HepG2 (cell line): Measurements from ENCODE around the gene CGA. TPM values are rescaled to one million over a fixed set of nuclear protein-coding genes. Genes with fewer than 3 reads are reported as not detected.
A peak's percentile ranks its signal among the peaks of the same experiment; 100 is the strongest.

Experiments
- ARNTL ChIP-seq: sonication (generic); formaldehyde crosslinking; IDR thresholded peaks from 2 replicates; pipeline ENCODE4 v1.4.0; 2020; ENCODE audit warnings: mild to moderate bottlenecking, missing genetic modification reagents
- ATF2 ChIP-seq: sonication (generic); formaldehyde crosslinking; IDR thresholded peaks from 2 replicates; pipeline ENCODE4 v1.4.0; 2020; ENCODE audit warnings: missing genetic modification reagents
- EED ChIP-seq: sonication (generic); formaldehyde crosslinking; IDR thresholded peaks from 2 replicates; pipeline ENCODE4 v1.5.0; 2020; ENCODE audit warnings: mild to moderate bottlenecking, missing genetic modification reagents
- FOXM1 ChIP-seq: sonication (generic); formaldehyde crosslinking; IDR thresholded peaks from 2 replicates; pipeline ENCODE4 v1.5.0; 2020; ENCODE audit warnings: missing genetic modification reagents
- KAT7 ChIP-seq: IDR thresholded peaks from 2 replicates; pipeline ENCODE4 v1.6.1; 2018; ENCODE audit warnings: borderline replicate concordance, missing compliant biosample characterization
- KLF16 ChIP-seq, 2 experiments: sonication (generic) in 1 of 2; formaldehyde crosslinking in 1 of 2; IDR thresholded peaks; 2 replicates each; pipeline versions ENCODE4 v1.6.1 to v1.8.0; 2016 to 2023; ENCODE audit warnings: missing genetic modification reagents in 2 of 2, missing compliant biosample characterization in 1 of 2
- MIER2 ChIP-seq: IDR thresholded peaks from 2 replicates; pipeline ENCODE4 v1.6.1; 2016; ENCODE audit warnings: missing biosample characterization, missing genetic modification reagents
- PPARG ChIP-seq: conservative IDR thresholded peaks from 2 replicates; pipeline ENCODE4 v1.6.1; 2016; ENCODE audit warnings: missing biosample characterization, missing genetic modification reagents
- REXO4 ChIP-seq: sonication (generic); formaldehyde crosslinking; IDR thresholded peaks from 2 replicates; pipeline ENCODE4 v1.8.0; 2022; ENCODE audit warnings: missing genetic modification reagents, mild to moderate bottlenecking, borderline replicate concordance
- RFX1 ChIP-seq: fragments of 450-650 bp; IDR thresholded peaks from 2 replicates; pipeline ENCODE4 v1.6.1; 2017
- SNAPC2 ChIP-seq: sonication (generic); formaldehyde crosslinking; IDR thresholded peaks from 2 replicates; pipeline ENCODE4 v1.8.1; 2022; ENCODE audit warnings: mild to moderate bottlenecking, missing genetic modification reagents
- SOX13 ChIP-seq, 3 experiments: fragments of 450-650 bp in 1 of 3; sonication (generic) in 1 of 3; formaldehyde crosslinking in 1 of 3; IDR thresholded peaks in 2 of 3; conservative IDR thresholded peaks in 1 of 3; 2 replicates each; pipeline versions ENCODE4 v1.5.0 to v1.6.1; 2016 to 2020; ENCODE audit warnings: antibody characterized with exemption in 1 of 3, mild to moderate bottlenecking in 1 of 3, missing compliant biosample characterization in 1 of 3, missing genetic modification reagents in 1 of 3, moderate library complexity in 1 of 3
- SOX6 ChIP-seq, 2 experiments: fragments of 450-650 bp in 1 of 2; sonication (generic) in 1 of 2; formaldehyde crosslinking in 1 of 2; IDR thresholded peaks; 2 replicates each; pipeline versions ENCODE4 v1.4.0 to v1.6.1; 2017 to 2020; ENCODE audit warnings: antibody characterized with exemption in 1 of 2, mild to moderate bottlenecking in 1 of 2, missing genetic modification reagents in 1 of 2
- ZFYVE20 ChIP-seq: sonication (generic); formaldehyde crosslinking; IDR thresholded peaks from 2 replicates; pipeline ENCODE4 v1.8.0; 2023; ENCODE audit warnings: low read depth, mild to moderate bottlenecking, moderate library complexity, missing genetic modification reagents, borderline replicate concordance
- ZHX2 ChIP-seq, 2 experiments: sonication (generic) in 1 of 2; formaldehyde crosslinking in 1 of 2; IDR thresholded peaks; 2 replicates each; pipeline versions ENCODE4 v1.6.1 to v1.9.0; 2014 to 2022; ENCODE audit warnings: antibody characterized with exemption in 1 of 2, borderline replicate concordance in 1 of 2, inconsistent platforms in 1 of 2, low read depth in 1 of 2, missing genetic modification reagents in 1 of 2
- ZNF17 ChIP-seq: sonication (generic); formaldehyde crosslinking; IDR thresholded peaks from 2 replicates; pipeline ENCODE4 v1.5.0; 2020; ENCODE audit warnings: mild to moderate bottlenecking, missing genetic modification reagents
- ZNF713 ChIP-seq: sonication (generic); formaldehyde crosslinking; IDR thresholded peaks from 2 replicates; pipeline ENCODE4 v1.4.0; 2020; ENCODE audit warnings: mild to moderate bottlenecking, missing genetic modification reagents
- polyA plus RNA-seq, 8 experiments: library from polyadenylated mRNA; depleted of rRNA in 3 of 8; stranded (reverse) in 7 of 8; unstranded in 1 of 8; fragments of >200 nt; fragmentation: Illumina TruSeq in 4 of 8; extraction: Trizol in 4 of 8; gene quantifications; 2 replicates each; pipeline versions ENCODE4 v1.2.1 to v1.2.3, GENCODE V29; 2011 to 2016; ENCODE audit warnings: low read depth in 4 of 8, missing spikeins in 1 of 8, mixed read lengths in 1 of 8; ENCODE audit not compliant: insufficient read depth in 1 of 8
- total RNA-seq, 5 experiments: library from RNA; depleted of rRNA; stranded (reverse); fragments of >200 nt; fragmentation: Illumina TruSeq; extraction: Trizol; gene quantifications; 2 replicates each; pipeline ENCODE4 v1.2.3, GENCODE V29; 2016; ENCODE audit warnings: low read depth in 1 of 5
- TF ChIP-seq, protein P1 (sequence below): sonication (generic); formaldehyde crosslinking; IDR thresholded peaks from 2 replicates; pipeline ENCODE4 v1.4.0; 2020; ENCODE audit warnings: mild to moderate bottlenecking, low read depth, missing genetic modification reagents
- TF ChIP-seq, protein P2 (sequence below): sonication (generic); formaldehyde crosslinking; IDR thresholded peaks from 2 replicates; pipeline ENCODE4 v1.8.0; 2022; ENCODE audit warnings: missing genetic modification reagents, low read depth, mild to moderate bottlenecking, borderline replicate concordance

CGA gene
- total and polyA plus RNA-seq, 2 of the 13 experiments (the other 11 are each of a cell fraction or from before 2014, with no cell fraction given): 0.09 TPM; not detected in 1

GRCh38 chr6:87099472-87099871 is 4.6 kb upstream of the CGA start (continued):
- TF ChIP-seq SNAPC2 (CRISPR knock-in tag): no peak
- TF ChIP-seq ZFYVE20: no peak
- TF ChIP-seq KAT7 (CRISPR knock-in tag): no peak
- TF ChIP-seq ARNTL (CRISPR knock-in tag): no peak
- peak; percentile 27; the same call in 1 of the 2 replicates for TF ChIP-seq SOX13 (IDR thresholded peaks at IDR 0.05)
- peak in 1 of 2 experiments; percentile 81; a peak in 2 of 4 replicates for TF ChIP-seq SOX13 (CRISPR knock-in tag; conservative IDR thresholded peaks at IDR 0.05 in 1 of 2, IDR thresholded peaks at IDR 0.05 in 1 of 2)
- 0 out of 2 replicates have a peak, but pooled peaks have one; percentile 53 for TF ChIP-seq PPARG
- TF ChIP-seq KLF16 (CRISPR knock-in tag; IDR thresholded peaks at IDR 0.05): peak in 1 of 2 experiments; percentile 50; a peak in 1 of 4 replicates
- TF ChIP-seq, protein P1, sequence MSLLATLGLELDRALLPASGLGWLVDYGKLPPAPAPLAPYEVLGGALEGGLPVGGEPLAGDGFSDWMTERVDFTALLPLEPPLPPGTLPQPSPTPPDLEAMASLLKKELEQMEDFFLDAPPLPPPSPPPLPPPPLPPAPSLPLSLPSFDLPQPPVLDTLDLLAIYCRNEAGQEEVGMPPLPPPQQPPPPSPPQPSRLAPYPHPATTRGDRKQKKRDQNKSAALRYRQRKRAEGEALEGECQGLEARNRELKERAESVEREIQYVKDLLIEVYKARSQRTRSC (CRISPR knock-in tag): no peak
- TF ChIP-seq REXO4 (CRISPR knock-in tag): no peak
- TF ChIP-seq SOX6 (IDR thresholded peaks at IDR 0.05): no peak
- peak; percentile 87 for TF ChIP-seq SOX6 (CRISPR knock-in tag; IDR thresholded peaks at IDR 0.05)
- TF ChIP-seq, protein P2, sequence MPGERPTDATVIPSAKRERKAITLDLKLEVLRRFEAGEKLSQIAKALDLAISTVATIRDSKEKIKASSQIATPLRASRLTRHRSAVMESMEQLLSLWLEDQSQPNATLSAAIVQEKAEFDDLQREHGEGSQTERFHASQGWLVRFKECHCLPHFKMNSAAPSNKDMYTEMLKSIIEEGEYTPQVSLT (CRISPR knock-in tag): no peak
- no peak for TF ChIP-seq RFX1
- TF ChIP-seq ZNF713: no peak
- TF ChIP-seq ZHX2 (IDR thresholded peaks at IDR 0.05; ENCODE audit: low read depth): no peak
- no peak for TF ChIP-seq ZHX2 (CRISPR knock-in tag; IDR thresholded peaks at IDR 0.05; ENCODE audit: borderline replicate concordance)
- TF ChIP-seq MIER2 (CRISPR knock-in tag): no peak
- TF ChIP-seq ZNF17: no peak
- TF ChIP-seq EED (CRISPR knock-in tag): no peak
- TF ChIP-seq ATF2 (CRISPR knock-in tag): 0 out of 2 replicates have a peak, but pooled peaks have one; percentile 16
- TF ChIP-seq FOXM1 (CRISPR knock-in tag): no peak
